22Rv1 (cell line): ENCODE results near the gene MYL10.

Experiments
- H3K27ac ChIP-seq: fragments of 450-650 bp; 2 replicates; pipeline ENCODE4 v1.5.1; 2017
- ZFX ChIP-seq: fragments of 450-650 bp; IDR thresholded peaks from 2 replicates; pipeline ENCODE4 v1.6.1; 2017; ENCODE audit warnings: antibody characterized with exemption, borderline replicate concordance
- TF ChIP-seq, protein P1 (sequence below): fragments of 450-650 bp; IDR thresholded peaks from 2 replicates; pipeline ENCODE4 v1.5.1; 2017; ENCODE audit warnings: mild to moderate bottlenecking

Gene MYL10

DNA sequence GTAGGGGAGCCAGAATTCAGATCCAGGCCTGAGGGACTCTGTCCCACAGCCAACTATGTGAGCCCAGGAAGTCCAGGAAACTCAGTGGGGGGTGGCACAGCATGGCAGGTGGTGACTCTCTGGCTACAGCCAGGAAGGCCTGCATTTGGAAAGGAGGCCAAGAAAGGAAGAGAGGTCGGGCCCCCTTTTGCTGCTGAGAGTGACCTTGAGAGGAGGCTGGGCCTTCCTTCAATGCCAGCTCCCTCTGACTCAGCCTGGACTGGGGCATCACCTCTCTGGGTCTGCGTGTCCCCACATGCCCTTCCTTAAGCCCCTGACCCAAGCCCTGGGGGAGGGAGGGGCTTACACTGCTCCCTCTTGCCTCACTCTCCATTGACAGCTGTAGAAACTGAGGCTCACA, 6.4 kb upstream of the MYL10 start:
- no peak overlapping the region for H3K27ac ChIP-seq
- no peak for TF ChIP-seq ZFX
- TF ChIP-seq, protein P1, sequence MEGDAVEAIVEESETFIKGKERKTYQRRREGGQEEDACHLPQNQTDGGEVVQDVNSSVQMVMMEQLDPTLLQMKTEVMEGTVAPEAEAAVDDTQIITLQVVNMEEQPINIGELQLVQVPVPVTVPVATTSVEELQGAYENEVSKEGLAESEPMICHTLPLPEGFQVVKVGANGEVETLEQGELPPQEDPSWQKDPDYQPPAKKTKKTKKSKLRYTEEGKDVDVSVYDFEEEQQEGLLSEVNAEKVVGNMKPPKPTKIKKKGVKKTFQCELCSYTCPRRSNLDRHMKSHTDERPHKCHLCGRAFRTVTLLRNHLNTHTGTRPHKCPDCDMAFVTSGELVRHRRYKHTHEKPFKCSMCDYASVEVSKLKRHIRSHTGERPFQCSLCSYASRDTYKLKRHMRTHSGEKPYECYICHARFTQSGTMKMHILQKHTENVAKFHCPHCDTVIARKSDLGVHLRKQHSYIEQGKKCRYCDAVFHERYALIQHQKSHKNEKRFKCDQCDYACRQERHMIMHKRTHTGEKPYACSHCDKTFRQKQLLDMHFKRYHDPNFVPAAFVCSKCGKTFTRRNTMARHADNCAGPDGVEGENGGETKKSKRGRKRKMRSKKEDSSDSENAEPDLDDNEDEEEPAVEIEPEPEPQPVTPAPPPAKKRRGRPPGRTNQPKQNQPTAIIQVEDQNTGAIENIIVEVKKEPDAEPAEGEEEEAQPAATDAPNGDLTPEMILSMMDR: no peak

DNA sequence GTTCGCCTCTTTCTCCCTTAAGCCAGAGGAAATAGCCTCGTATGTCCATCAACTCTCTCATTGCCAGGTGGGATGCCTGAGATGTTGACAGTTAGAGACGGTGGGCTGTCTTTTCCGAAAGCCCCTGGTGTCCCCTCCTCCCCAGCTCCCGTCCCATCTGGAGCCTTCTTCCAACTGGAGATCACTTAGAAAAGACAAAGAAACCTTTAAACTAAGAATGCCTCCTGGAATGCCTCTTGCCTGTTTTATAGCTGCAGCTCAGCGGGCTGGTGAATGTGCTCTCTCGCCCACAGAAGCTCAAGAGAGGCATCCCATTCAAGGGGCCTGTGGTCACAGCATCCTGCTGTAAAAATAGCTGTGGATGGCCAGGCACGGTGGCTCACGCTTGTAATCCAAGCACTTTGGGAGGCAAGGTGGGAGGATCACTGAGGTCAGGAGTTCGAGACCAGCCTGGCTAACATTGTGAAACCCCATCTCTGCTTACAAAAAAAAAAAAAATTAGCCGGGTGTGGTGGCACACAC, 5.2 kb upstream of the MYL10 start:
- no peak overlapping the region for H3K27ac ChIP-seq
- no peak for TF ChIP-seq ZFX
- TF ChIP-seq, protein P1: no peak

- H3K27ac ChIP-seq: no peak overlapping the region
- TF ChIP-seq, protein P1: no peak
- no peak for TF ChIP-seq ZFX
Observed at GRCh38 chr7:101633511-101633910, 4.4 kb upstream of the MYL10 start.

DNA sequence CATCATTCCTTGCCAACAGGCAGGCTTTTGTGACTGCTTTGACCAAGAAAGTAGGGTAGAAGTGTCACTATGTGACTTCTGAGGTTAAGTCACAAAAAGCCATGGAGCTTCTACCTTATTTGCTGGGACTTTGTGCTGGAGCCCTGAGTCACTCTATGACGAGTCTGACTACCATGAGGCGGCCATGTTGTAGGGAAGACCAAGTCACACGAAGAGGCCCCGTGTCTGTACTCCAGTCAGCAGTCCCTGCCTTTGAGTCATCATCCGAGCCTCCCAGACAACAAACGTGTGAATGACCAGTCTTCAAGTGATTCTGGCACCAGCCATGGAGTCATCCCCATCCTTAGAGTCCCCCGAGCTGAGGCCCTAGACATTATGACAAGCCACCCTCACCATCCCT, 3.5 kb upstream of the MYL10 start:
- no peak overlapping the region for H3K27ac ChIP-seq
- TF ChIP-seq, protein P1: no peak
- TF ChIP-seq ZFX: no peak

GRCh38 chr7:101631224-101631714, 2.2 kb upstream of the MYL10 start:
- TF ChIP-seq, protein P1: no peak
- TF ChIP-seq ZFX: no peak
- H3K27ac ChIP-seq: no peak overlapping the region

GRCh38 chr7:101630591-101630990, 1.5 kb upstream of the MYL10 start:
- H3K27ac ChIP-seq: no peak overlapping the region
- TF ChIP-seq ZFX: no peak
- TF ChIP-seq, protein P1: no peak

GRCh38 chr7:101628522-101628921, 574 bp downstream of the MYL10 start:
- TF ChIP-seq, protein P1: no peak
- no peak for TF ChIP-seq ZFX
- H3K27ac ChIP-seq: no peak overlapping the region
